HEK293 (cell line): ENCODE measurements around the gene PARP8.

Experiments
- CTCF ChIA-PET: fragments of 350-600 bp; formaldehyde crosslinking; extraction: SDS; loops from one replicate; lab custom pipeline; 2021; ENCODE audit warnings: antibody characterized with exemption; lab: Yijun Ruan, JAX
- POLR2A ChIA-PET: fragments of 300-600 bp; formaldehyde crosslinking; extraction: SDS; loops from one replicate; lab custom pipeline; 2020; ENCODE audit warnings: antibody characterized with exemption, inconsistent platforms; lab: Yijun Ruan, JAX
- H3K27ac ChIP-seq: fragments of 200-500 bp; sonication (Bioruptor generic); 2 replicates; pipeline ENCODE4 v1.5.1; 2014; ENCODE audit warnings: low read depth, low read length, control low read depth, inconsistent platforms; ENCODE audit errors: extremely low read depth
- H3K36me3 ChIP-seq, 2 experiments: fragments of 200-500 bp in 1 of 2; sonication (Bioruptor generic) in 1 of 2; 1 replicate in 1 of 2; 2 replicates in 1 of 2; pipeline ENCODE4 v1.5.1; 2014 to 2017; ENCODE audit warnings: inconsistent platforms in 2 of 2, low read length in 2 of 2; ENCODE audit not compliant: control insufficient read depth in 2 of 2, insufficient read depth in 1 of 2
- H3K4me1 ChIP-seq: fragments of 200-500 bp; sonication (Bioruptor generic); 2 replicates; pipeline ENCODE4 v1.5.1; 2014; ENCODE audit warnings: mild to moderate bottlenecking, low read length, inconsistent platforms; ENCODE audit not compliant: control insufficient read depth, insufficient read depth
- H3K4me3 ChIP-seq: 2 replicates; pipeline ENCODE4 v1.5.1; 2011; ENCODE audit warnings: low read depth, mild to moderate bottlenecking, control low read depth, low read length, moderate library complexity
- H3K9me3 ChIP-seq: fragments of 200-500 bp; sonication (Bioruptor generic); 2 replicates; pipeline ENCODE4 v1.5.1; 2014; ENCODE audit warnings: low read depth, low read length, inconsistent platforms; ENCODE audit not compliant: control insufficient read depth, insufficient read depth
- GFI1B ChIP-seq: fragments of 450-650 bp; formaldehyde crosslinking; IDR thresholded peaks from 2 replicates; pipeline ENCODE4 v1.5.1; 2016; ENCODE audit warnings: missing biosample characterization, missing genetic modification characterization
- HOXA7 ChIP-seq: sonication (generic); formaldehyde crosslinking; IDR thresholded peaks from 2 replicates; pipeline ENCODE4 v1.8.1; 2022; ENCODE audit warnings: missing genetic modification reagents, borderline replicate concordance
- SCRT1 ChIP-seq: fragments of 450-650 bp; formaldehyde crosslinking; IDR thresholded peaks from 2 replicates; pipeline ENCODE4 v1.5.1; 2016; ENCODE audit warnings: missing biosample characterization, missing genetic modification characterization, borderline replicate concordance
- YY1 ChIP-seq: fragments of 450-650 bp; formaldehyde crosslinking; IDR thresholded peaks from 2 replicates; pipeline ENCODE4 v1.5.1; 2018; ENCODE audit warnings: missing biosample characterization, missing genetic modification characterization
- ZBTB21 ChIP-seq: fragments of 450-650 bp; formaldehyde crosslinking; IDR thresholded peaks from 2 replicates; pipeline ENCODE4 v1.5.1; 2017; ENCODE audit warnings: missing biosample characterization, missing genetic modification characterization
- ZFHX2 ChIP-seq: fragments of 450-650 bp; formaldehyde crosslinking; conservative IDR thresholded peaks from 2 replicates; pipeline ENCODE4 v1.5.1; 2016; ENCODE audit warnings: missing biosample characterization, missing genetic modification characterization
- ZIC2 ChIP-seq: fragments of 450-650 bp; formaldehyde crosslinking; IDR thresholded peaks from 2 replicates; pipeline ENCODE4 v1.5.1; 2016; ENCODE audit warnings: missing biosample characterization, missing genetic modification characterization
- ZNF10 ChIP-seq: fragments of 450-650 bp; formaldehyde crosslinking; IDR thresholded peaks from 2 replicates; pipeline ENCODE4 v1.5.1; 2017; ENCODE audit warnings: missing biosample characterization, missing genetic modification characterization
- ZNF121 ChIP-seq: fragments of 450-650 bp; formaldehyde crosslinking; IDR thresholded peaks from 2 replicates; pipeline ENCODE4 v1.5.1; 2016; ENCODE audit warnings: missing biosample characterization, missing genetic modification characterization
- ZNF280D ChIP-seq: fragments of 450-650 bp; formaldehyde crosslinking; IDR thresholded peaks from 2 replicates; pipeline ENCODE4 v1.5.1; 2016; ENCODE audit warnings: missing biosample characterization, missing genetic modification characterization
- ZNF302 ChIP-seq: fragments of 450-650 bp; formaldehyde crosslinking; IDR thresholded peaks from 2 replicates; pipeline ENCODE4 v1.5.1; 2016; ENCODE audit warnings: missing biosample characterization, missing genetic modification characterization, low read depth
- ZNF354C ChIP-seq: fragments of 450-650 bp; formaldehyde crosslinking; IDR thresholded peaks from 2 replicates; pipeline ENCODE4 v1.5.1; 2016; ENCODE audit warnings: missing biosample characterization, missing genetic modification characterization, low read depth, borderline replicate concordance
- ZNF391 ChIP-seq: fragments of 450-650 bp; formaldehyde crosslinking; IDR thresholded peaks from 2 replicates; pipeline ENCODE4 v1.5.1; 2016; ENCODE audit warnings: low read depth, missing biosample characterization, missing genetic modification characterization, borderline replicate concordance
- ZNF426 ChIP-seq: fragments of 450-650 bp; formaldehyde crosslinking; IDR thresholded peaks from 2 replicates; pipeline ENCODE4 v1.5.1; 2017; ENCODE audit warnings: missing biosample characterization, missing genetic modification characterization, mild to moderate bottlenecking, inconsistent platforms, moderate library complexity
- ZNF449 ChIP-seq: fragments of 450-650 bp; formaldehyde crosslinking; IDR thresholded peaks from 2 replicates; pipeline ENCODE4 v1.5.1; 2017; ENCODE audit warnings: missing biosample characterization, mild to moderate bottlenecking, missing genetic modification characterization, moderate library complexity
- ZNF558 ChIP-seq: fragments of 450-650 bp; formaldehyde crosslinking; IDR thresholded peaks from 2 replicates; pipeline ENCODE4 v1.5.1; 2016; ENCODE audit warnings: missing biosample characterization, missing genetic modification characterization
- ZNF560 ChIP-seq: fragments of 450-650 bp; formaldehyde crosslinking; IDR thresholded peaks from 2 replicates; pipeline ENCODE4 v1.5.1; 2017; ENCODE audit warnings: missing biosample characterization, missing genetic modification characterization, borderline replicate concordance
- ZNF837 ChIP-seq: fragments of 450-650 bp; formaldehyde crosslinking; IDR thresholded peaks from 2 replicates; pipeline ENCODE4 v1.5.1; 2016; ENCODE audit warnings: missing biosample characterization, missing genetic modification characterization
- ZSCAN23 ChIP-seq: fragments of 450-650 bp; formaldehyde crosslinking; IDR thresholded peaks from 2 replicates; pipeline ENCODE4 v1.5.1; 2016; ENCODE audit warnings: missing biosample characterization, missing genetic modification characterization
- TF ChIP-seq, protein P1 (sequence below): fragments of 450-650 bp; formaldehyde crosslinking; IDR thresholded peaks from 2 replicates; pipeline ENCODE4 v1.5.1; 2016; ENCODE audit warnings: missing biosample characterization, missing genetic modification characterization, low read depth

Gene PARP8

DNA sequence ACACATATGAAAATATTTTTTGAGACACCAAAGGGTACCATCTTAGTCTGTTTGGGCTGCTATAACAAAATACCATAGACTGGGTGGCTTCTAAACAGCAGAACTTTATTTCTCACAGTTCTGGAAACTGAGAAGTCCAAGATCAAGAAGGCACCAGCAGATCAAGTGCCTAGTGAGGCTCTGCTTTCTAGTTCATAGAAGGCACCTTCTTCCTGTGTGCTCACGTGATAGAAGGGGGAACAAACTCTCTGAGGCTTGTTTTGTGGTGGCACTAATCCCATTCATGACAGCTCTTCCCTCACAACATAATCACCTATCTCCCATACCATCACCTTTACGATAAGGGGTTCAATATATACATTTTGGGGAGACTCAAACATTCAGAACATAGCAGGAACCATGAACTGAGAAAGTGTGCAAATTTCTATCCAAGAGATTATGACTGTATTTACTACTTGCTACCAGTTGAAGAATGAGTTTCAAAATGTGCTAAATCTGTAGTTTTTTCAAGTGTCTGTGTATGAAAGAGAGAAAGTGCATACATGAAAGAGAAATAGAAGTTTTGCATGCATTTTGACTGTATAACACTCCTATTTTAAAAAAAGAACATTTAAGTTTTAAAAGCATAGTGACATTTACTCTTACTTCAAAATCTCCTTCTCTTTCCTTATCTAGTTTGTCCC is 207.3 kb downstream of the PARP8 start:
- peaks cover 3% of the 10 kb centered on the region; the same call in 1 of the 2 replicates for H3K4me1 ChIP-seq
- CTCF ChIA-PET, result interaction anchor here (0.6 kb wide), 1 partner anchor 89 kb away, joined by 3 read pairs; no protein-coding TSS in a partner anchor
- POLR2A ChIA-PET, result no interaction called here
- TF ChIP-seq ZNF837 (tag by site-specific recombination) (no peak), ZNF280D (no peak), ZBTB21 (tag by site-specific recombination) (no peak), ZNF121 (tag by site-specific recombination) (no peak), ZNF302 (tag by site-specific recombination) (no peak), ZIC2 (tag by site-specific recombination) (no peak), SCRT1 (no peak), ZNF10 (tag by site-specific recombination) (no peak), HOXA7 (CRISPR knock-in tag) (no peak), ZNF354C (tag by site-specific recombination) (no peak), ZFHX2 (tag by site-specific recombination) (no peak), ZNF391 (tag by site-specific recombination) (no peak), ZNF558 (no peak), ZNF449 (tag by site-specific recombination) (no peak), YY1 (no peak), GFI1B (tag by site-specific recombination) (no peak), ZNF560 (tag by site-specific recombination) (no peak), ZSCAN23 (tag by site-specific recombination) (no peak), ZNF426 (no peak)
- TF ChIP-seq, protein P1, sequence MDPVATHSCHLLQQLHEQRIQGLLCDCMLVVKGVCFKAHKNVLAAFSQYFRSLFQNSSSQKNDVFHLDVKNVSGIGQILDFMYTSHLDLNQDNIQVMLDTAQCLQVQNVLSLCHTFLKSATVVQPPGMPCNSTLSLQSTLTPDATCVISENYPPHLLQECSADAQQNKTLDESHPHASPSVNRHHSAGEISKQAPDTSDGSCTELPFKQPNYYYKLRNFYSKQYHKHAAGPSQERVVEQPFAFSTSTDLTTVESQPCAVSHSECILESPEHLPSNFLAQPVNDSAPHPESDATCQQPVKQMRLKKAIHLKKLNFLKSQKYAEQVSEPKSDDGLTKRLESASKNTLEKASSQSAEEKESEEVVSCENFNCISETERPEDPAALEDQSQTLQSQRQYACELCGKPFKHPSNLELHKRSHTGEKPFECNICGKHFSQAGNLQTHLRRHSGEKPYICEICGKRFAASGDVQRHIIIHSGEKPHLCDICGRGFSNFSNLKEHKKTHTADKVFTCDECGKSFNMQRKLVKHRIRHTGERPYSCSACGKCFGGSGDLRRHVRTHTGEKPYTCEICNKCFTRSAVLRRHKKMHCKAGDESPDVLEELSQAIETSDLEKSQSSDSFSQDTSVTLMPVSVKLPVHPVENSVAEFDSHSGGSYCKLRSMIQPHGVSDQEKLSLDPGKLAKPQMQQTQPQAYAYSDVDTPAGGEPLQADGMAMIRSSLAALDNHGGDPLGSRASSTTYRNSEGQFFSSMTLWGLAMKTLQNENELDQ (tag by site-specific recombination), result no peak
- TF ChIP-seq, all 188 proteins: peak for 0
- H3K36me3 ChIP-seq, result no peaks in the 10 kb centered on the region
- no peak overlapping the region for H3K4me3 ChIP-seq
- no peak overlapping the region for H3K27ac ChIP-seq
- H3K9me3 ChIP-seq, result no peaks in the 10 kb centered on the region
